Measurements from ENCODE around the gene FBLN1. TPM values are rescaled to one million over a fixed set of nuclear protein-coding genes. Genes with fewer than 3 reads are reported as not detected.

The FBLN1 gene
- total and polyA plus RNA-seq, 9 of the 15 experiments (the other 6 are each of a cell fraction or from before 2014, with no cell fraction given) = 0.66 TPM; not detected in 8

DNA sequence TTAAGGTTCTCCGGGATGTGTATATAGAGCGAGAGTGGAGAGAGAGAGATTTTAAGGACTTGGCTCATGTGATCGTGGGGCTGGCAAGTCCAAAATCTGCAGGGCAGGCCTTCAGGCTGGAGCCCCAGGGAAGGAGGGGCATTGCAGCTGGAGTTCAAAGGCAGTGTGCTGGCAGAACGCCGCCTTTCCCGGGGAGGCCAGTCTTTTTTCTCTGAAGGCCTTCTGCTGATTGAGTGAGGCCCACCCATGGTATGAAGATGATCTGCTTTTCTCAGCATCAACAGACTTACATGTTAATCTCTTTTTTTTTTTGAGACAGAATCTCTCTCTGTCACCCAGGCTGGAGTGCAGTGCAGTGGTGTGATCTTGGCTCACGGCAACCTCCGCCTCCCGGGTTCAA, 25.4 kb downstream of the FBLN1 start:
- Histone ChIP-seq H4K20me1 (replicated peaks; ENCODE audit: control insufficient read depth, insufficient read depth, low read length) (no peaks in the 10 kb centered on the region), H3K9me3 (replicated peaks; ENCODE audit: control insufficient read depth, insufficient read depth, low read depth, low read length) (no peaks in the 10 kb centered on the region), H3K27me3 (ENCODE audit: control insufficient read depth in 2 of 2, insufficient read depth in 2 of 2, low read length in 2 of 2) (peaks cover 16 to 56% of the 10 kb centered on the region in 2 experiments), H3K9me1 (ENCODE audit: control insufficient read depth, insufficient read depth, low read length) (no peaks in the 10 kb centered on the region), H3K36me3 (ENCODE audit: control insufficient read depth, insufficient read depth, low read length) (no peaks in the 10 kb centered on the region), H3K27ac (ENCODE audit: extremely low read depth, low read depth, low read length) (no peak overlapping the region), H2AFZ (ENCODE audit: low read depth, low read length) (no peak overlapping the region), H3K9ac (ENCODE audit: insufficient read depth in 1 of 2, low read depth in 2 of 2, low read length in 2 of 2) (no peak overlapping the region), H3K4me1 (replicated peaks in 1 of 2; ENCODE audit: control insufficient read depth in 2 of 2, insufficient read depth in 2 of 2, low read length in 2 of 2) (no peaks in the 10 kb centered on the region), H3K79me2 (ENCODE audit: control insufficient read depth, insufficient read depth, low read length) (no peaks in the 10 kb centered on the region), H3K4me2 (ENCODE audit: insufficient read depth, low read length) (no peak overlapping the region), H3K4me3 (no peak overlapping the region)
- ChIA-PET POLR2A (no interaction called here), CTCF (ENCODE audit: low intra/inter-chr PET ratio) (interaction anchor here (0.7 kb wide), 1 partner anchor 197 kb away, joined by 3 read pairs; no protein-coding TSS in a partner anchor)
- DNase-seq (ENCODE audit: extremely low read depth in 1 of 4, low spot score in 3 of 4) = no peak
- intact Hi-C loops (cut with micrococcal nuclease) = no loop called here
- FAIRE-seq = no peak
- BruUV-seq (replicated peaks) = no TSS peak
- WGBS (ENCODE audit: insufficient coverage, low coverage, missing lambda C conversion rate) = 0% methylated on average over 6 of the region's 9 CpGs
- TF ChIP-seq ZNF134 (CRISPR knock-in tag; conservative IDR thresholded peaks at IDR 0.05) = peak; percentile 67
- TF ChIP-seq, protein P1, sequence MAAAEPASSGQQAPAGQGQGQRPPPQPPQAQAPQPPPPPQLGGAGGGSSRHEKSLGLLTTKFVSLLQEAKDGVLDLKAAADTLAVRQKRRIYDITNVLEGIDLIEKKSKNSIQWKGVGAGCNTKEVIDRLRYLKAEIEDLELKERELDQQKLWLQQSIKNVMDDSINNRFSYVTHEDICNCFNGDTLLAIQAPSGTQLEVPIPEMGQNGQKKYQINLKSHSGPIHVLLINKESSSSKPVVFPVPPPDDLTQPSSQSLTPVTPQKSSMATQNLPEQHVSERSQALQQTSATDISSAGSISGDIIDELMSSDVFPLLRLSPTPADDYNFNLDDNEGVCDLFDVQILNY (CRISPR knock-in tag; IDR thresholded peaks at IDR 0.05) = no peak
- in situ Hi-C loops (cut with MboI) = no loop called here
- no peak for ATAC-seq

DNA sequence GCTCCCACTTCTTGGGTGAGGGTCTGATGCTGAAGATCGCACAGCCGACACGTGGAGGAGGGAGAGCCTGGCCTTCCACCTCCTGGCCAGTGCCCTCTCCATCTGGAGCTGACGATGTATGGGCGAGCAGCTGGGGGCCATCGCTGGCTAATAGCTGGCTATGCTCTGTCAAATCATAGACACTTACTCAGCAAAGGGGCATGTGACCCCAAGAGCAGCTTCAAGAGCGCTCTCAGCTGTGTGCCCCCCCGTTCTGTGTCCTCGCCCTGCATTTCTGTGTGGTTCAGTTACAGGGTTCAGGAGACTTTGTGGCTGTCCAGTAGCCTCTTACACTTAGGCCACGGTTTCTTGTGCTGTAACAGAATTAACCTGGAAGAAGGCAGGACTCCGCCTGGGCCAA, 26.4 kb downstream of the FBLN1 start:
- H3K27ac ChIP-seq (ENCODE audit: extremely low read depth, low read depth, low read length) = no peak overlapping the region
- POLR2A ChIA-PET = no interaction called here
- CTCF ChIA-PET (ENCODE audit: low intra/inter-chr PET ratio) = no interaction called here
- ATAC-seq (no peak), FAIRE-seq (no peak), DNase-seq (ENCODE audit: extremely low read depth in 1 of 4, low spot score in 3 of 4) (no peak)
- no peak overlapping the region for H3K4me3 ChIP-seq
- no peaks in the 10 kb centered on the region for H3K79me2 ChIP-seq (ENCODE audit: control insufficient read depth, insufficient read depth, low read length)
- in situ Hi-C loops (cut with MboI) (no loop called here), intact Hi-C loops (cut with micrococcal nuclease) (no loop called here)
- no peaks in the 10 kb centered on the region for H3K4me1 ChIP-seq (replicated peaks in 1 of 2; ENCODE audit: control insufficient read depth in 2 of 2, insufficient read depth in 2 of 2, low read length in 2 of 2)
- WGBS (ENCODE audit: insufficient coverage, low coverage, missing lambda C conversion rate) = 4% methylated on average over 4 of the region's 11 CpGs
- H4K20me1 ChIP-seq (replicated peaks; ENCODE audit: control insufficient read depth, insufficient read depth, low read length) = no peaks in the 10 kb centered on the region
- no peaks in the 10 kb centered on the region for H3K9me1 ChIP-seq (ENCODE audit: control insufficient read depth, insufficient read depth, low read length)
- no peaks in the 10 kb centered on the region for H3K9me3 ChIP-seq (replicated peaks; ENCODE audit: control insufficient read depth, insufficient read depth, low read depth, low read length)
- BruUV-seq (replicated peaks) = no TSS peak
- peaks cover 14 to 55% of the 10 kb centered on the region in 2 experiments for H3K27me3 ChIP-seq (ENCODE audit: control insufficient read depth in 2 of 2, insufficient read depth in 2 of 2, low read length in 2 of 2)
- no peak overlapping the region for H3K9ac ChIP-seq (ENCODE audit: insufficient read depth in 1 of 2, low read depth in 2 of 2, low read length in 2 of 2)
- no peak overlapping the region for H3K4me2 ChIP-seq (ENCODE audit: insufficient read depth, low read length)
- no peak overlapping the region for H2AFZ ChIP-seq (ENCODE audit: low read depth, low read length)
- H3K36me3 ChIP-seq (ENCODE audit: control insufficient read depth, insufficient read depth, low read length) = no peaks in the 10 kb centered on the region
- TF ChIP-seq ZNF146 (CRISPR knock-in tag; IDR thresholded peaks at IDR 0.05; ENCODE audit: unreplicated experiment) = no peak
- no peak for TF ChIP-seq ZFP30 (CRISPR knock-in tag; IDR thresholded peaks at IDR 0.05; ENCODE audit: borderline replicate concordance)
- TF ChIP-seq MAFK (IDR thresholded peaks at IDR 0.05; ENCODE audit: low read length) = no peak
- no peak for TF ChIP-seq JUND (IDR thresholded peaks at IDR 0.05; ENCODE audit: borderline replicate concordance, low read depth, low read length)
- TF ChIP-seq JUND (tag; IDR thresholded peaks at IDR 0.05; ENCODE audit: borderline replicate concordance, low read depth, low read length) = no peak
- TF ChIP-seq BDP1 (IDR thresholded peaks at IDR 0.05; ENCODE audit: insufficient read depth, insufficient read length) = no peak
- TF ChIP-seq XRCC3 (IDR thresholded peaks at IDR 0.05) = no peak
- TF ChIP-seq ZNF561 (CRISPR knock-in tag; conservative IDR thresholded peaks at IDR 0.05) = no peak
- TF ChIP-seq, protein P2, sequence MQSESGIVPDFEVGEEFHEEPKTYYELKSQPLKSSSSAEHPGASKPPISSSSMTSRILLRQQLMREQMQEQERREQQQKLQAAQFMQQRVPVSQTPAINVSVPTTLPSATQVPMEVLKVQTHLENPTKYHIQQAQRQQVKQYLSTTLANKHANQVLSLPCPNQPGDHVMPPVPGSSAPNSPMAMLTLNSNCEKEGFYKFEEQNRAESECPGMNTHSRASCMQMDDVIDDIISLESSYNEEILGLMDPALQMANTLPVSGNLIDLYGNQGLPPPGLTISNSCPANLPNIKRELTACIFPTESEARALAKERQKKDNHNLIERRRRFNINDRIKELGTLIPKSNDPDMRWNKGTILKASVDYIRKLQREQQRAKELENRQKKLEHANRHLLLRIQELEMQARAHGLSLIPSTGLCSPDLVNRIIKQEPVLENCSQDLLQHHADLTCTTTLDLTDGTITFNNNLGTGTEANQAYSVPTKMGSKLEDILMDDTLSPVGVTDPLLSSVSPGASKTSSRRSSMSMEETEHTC (IDR thresholded peaks at IDR 0.05) = no peak
- TF ChIP-seq, protein P3, sequence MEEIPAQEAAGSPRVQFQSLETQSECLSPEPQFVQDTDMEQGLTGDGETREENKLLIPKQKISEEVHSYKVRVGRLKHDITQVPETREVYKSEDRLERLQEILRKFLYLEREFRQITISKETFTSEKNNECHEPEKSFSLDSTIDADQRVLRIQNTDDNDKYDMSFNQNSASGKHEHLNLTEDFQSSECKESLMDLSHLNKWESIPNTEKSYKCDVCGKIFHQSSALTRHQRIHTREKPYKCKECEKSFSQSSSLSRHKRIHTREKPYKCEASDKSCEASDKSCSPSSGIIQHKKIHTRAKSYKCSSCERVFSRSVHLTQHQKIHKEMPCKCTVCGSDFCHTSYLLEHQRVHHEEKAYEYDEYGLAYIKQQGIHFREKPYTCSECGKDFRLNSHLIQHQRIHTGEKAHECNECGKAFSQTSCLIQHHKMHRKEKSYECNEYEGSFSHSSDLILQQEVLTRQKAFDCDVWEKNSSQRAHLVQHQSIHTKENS (CRISPR knock-in tag; IDR thresholded peaks at IDR 0.05) = no peak
- TF ChIP-seq PTBP1 (IDR thresholded peaks at IDR 0.05; ENCODE audit: low read depth, low read length) = no peak

All from K562 (cell line).